Skin of body (tissue), 2 donors: Measurements from ENCODE around the gene RUNX2. TPM values are rescaled to one million over a fixed set of nuclear protein-coding genes. Genes with fewer than 3 reads are reported as not detected.
"Not testable (repeated sequence)": the region's sequence is repeated elsewhere in the genome, so short reads cannot be mapped to it uniquely, and the experiment has no call there.

Experiments used
- DNase-seq: peaks from one replicate; lab custom pipeline; 2025; lab: John Stamatoyannopoulos, UW
- total RNA-seq: library from RNA; depleted of rRNA; stranded (reverse); fragments of >200 nt; gene quantifications from one replicate; pipeline ENCODE4 v1.2.3, GENCODE V29; 2014

RUNX2 gene
- total RNA-seq, 1 donor from 2014 or later = 2.9 TPM

GRCh38 chr6:45667300-45667699 lies 339.2 kb downstream of the RUNX2 start:
- no peak for DNase-seq

- DNase-seq = no peak
These were observed 339.6 kb downstream of the RUNX2 start for GRCh38 chr6:45667766-45668165.

DNA sequence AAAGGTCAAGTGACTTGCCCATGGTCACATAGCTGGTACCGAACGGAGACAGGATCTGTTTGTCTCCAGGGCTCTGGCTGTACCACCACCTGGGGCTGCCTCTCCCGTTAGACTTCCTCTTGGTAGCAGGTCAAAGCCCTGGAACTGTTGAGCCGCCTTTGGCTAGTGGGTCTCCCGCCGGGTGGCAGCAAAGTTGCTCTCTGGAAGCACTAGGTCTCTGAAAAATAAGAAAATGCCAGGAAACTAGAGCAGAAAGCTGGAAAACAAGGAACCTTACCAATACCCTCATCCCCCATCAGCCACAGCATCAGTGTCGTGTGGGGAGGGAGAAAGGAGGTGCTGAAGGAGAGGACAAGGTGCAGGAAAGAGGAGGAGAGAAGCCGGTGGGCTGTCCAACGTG lies 340.6 kb downstream of the RUNX2 start:
- no peak for DNase-seq

GRCh38 chr6:45673167-45673566 lies 345.0 kb downstream of the RUNX2 start:
- DNase-seq = not testable (repeated sequence)

GRCh38 chr6:45675166-45675565 lies 347.0 kb downstream of the RUNX2 start:
- not testable (repeated sequence) for DNase-seq

DNA sequence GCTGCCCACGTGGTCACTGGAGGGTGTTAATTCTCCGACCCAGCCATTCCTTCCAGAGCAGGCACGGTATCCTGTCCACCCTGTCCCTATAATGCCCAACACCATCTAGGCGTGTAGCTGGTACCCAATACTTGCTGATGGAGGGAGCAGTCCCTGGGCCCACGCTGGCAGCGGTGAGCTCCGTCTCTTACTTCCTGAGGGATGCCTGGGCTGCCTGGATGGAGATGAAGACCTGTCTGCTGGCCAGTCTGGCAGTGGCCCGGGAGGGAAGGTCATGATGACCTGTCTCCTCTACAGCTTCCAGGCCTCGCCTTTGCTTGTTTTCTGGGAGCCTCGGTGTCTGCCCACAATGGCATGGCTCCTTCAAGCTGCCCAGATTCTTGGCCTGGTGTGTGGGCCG lies 347.5 kb downstream of the RUNX2 start:
- no peak for DNase-seq

- DNase-seq = no peak
These were observed 348.2 kb downstream of the RUNX2 start for GRCh38 chr6:45676380-45676779.

GRCh38 chr6:45677381-45678284 lies 349.5 kb downstream of the RUNX2 start:
- DNase-seq = peak; percentile 29

DNA sequence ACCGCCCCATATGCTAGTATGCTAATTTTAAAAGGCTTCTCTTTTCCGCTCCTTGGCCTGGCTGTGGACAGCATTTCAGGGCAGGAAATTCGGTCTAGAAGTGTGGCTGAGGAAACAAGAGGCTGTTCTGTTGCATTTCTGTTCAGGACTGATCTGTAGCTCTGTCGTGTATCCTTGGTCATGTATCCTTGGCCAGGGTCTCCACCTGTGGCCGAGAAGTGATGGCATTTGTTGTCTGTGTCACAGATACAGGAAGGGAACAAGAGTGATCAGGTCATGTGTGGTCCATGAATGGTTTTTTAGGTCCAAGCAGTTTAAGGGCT lies 350.1 kb downstream of the RUNX2 start:
- no peak for DNase-seq

DNA sequence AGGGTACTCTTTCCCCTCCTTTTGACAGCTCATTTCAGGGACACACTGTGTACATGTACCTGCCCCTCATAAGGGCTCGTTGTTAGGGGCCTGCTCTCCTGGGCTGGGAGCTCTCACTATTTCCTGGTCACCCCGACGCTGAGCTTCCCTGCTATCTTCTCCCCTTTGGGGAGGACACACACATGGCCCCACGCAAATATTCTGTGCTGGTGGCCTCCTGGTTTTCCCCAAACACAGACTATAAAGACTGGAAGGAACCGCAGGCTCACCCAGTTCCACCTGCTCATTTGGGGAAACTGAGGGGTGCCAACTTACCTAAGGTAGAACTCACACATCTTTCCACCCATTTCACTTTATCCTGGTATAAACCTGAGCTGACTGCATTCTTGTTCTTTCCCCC lies 351.0 kb downstream of the RUNX2 start:
- no peak for DNase-seq

DNA sequence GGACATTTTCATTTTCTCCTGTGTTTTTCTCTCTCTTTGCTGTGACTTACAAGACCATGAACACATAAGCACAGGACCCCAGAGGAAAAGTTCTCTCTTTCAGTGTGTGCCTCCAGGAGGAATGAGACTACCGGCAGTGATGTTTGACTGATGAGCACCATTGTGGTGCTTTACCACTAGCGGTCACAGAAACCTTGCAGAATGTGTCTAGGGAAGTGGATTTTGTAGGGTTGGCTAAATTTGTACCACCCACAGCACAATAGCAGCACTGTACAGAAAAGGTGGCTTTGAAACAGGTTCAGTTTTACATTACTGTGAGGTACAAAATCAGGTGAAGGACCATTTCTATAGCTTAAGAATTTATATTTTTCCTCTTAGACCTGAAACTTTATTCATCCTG lies 351.5 kb downstream of the RUNX2 start:
- no peak for DNase-seq

DNA sequence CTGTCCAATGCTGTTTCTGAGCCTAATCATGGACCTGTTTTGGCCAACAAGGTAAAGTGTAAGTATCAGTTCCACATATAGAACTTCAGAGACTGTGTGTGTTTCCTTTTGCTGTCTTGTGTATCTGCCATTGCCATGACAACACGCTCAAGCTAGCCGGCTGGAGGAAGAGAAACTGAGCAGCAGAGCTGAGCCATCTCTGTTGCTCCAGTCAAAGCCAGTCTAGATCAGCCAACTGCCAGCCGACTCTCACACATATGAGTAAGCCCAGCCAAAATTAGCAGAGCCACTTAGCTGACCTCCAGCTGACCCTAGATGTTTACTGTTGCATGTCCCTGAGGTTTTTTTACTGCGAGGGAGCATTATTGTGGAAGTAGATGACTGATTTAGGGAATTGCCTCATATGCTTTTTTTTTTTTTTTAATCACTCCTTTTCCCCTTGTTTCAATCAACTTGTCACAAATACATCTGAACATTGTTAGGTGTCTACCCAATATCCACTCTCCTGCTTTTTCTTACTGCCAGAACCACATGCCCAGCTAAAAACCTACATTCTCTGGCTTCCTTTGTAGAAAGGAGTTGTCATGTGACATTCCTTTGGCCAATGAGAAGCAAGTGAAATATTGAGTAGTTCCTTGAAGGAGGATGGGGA lies 353.9 kb downstream of the RUNX2 start:
- no peak for DNase-seq

- no peak for DNase-seq
These were observed 356.3 kb downstream of the RUNX2 start for GRCh38 chr6:45684476-45684875.

GRCh38 chr6:45685076-45685475 lies 356.9 kb downstream of the RUNX2 start:
- DNase-seq = no peak

GRCh38 chr6:45686841-45687569 lies 358.9 kb downstream of the RUNX2 start:
- no peak for DNase-seq

DNA sequence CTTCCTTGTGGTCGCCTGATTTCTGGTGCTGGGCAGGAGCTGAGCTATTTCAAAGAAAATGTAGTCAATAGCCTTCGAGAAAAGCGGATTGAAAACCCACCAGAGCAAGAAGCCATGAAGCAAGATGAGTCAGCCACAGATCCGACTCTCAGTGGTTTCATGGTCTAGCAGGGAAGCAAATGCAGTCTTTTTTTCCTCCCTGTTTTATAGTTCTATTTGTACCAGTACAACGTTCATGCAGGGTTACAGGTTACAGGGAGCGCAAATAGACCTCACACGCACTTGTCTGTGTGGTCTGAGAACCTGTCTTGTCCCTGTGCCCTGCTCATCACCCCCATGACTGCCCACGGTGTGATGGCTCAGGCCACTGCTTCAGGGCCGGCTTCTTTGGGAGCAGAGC lies 359.4 kb downstream of the RUNX2 start:
- DNase-seq = no peak

GRCh38 chr6:45688180-45688579 lies 360.1 kb downstream of the RUNX2 start:
- no peak for DNase-seq

- DNase-seq = no peak
These were observed 361.9 kb downstream of the RUNX2 start for GRCh38 chr6:45689926-45690615.

GRCh38 chr6:45690846-45691245 lies 362.7 kb downstream of the RUNX2 start:
- no peak for DNase-seq

GRCh38 chr6:45691426-45691825 lies 363.3 kb downstream of the RUNX2 start:
- no peak for DNase-seq

DNA sequence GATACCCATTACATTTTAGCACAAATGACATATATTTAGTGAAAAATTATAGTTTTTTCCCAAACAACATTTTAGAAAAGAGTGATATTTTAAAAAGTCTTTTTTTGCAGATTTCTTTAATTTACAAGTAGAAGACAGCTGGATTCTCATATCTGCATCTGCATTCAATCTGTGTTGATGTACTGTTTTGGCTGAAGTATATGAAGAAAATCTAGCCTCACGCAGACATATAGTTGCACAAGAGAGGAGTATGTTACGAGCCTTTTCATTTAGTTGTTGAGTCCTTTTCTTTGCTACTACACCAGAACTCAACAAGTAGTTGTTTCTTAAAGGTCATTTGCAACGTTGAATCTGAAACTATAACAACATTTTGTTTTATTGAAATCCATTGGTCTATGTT lies 363.9 kb downstream of the RUNX2 start:
- peak; percentile 40 for DNase-seq

GRCh38 chr6:45696738-45697137 lies 368.6 kb downstream of the RUNX2 start:
- no peak for DNase-seq
